ENCODE results near the gene GOLIM4. TPM values are rescaled to one million over a fixed set of nuclear protein-coding genes. Genes with fewer than 3 reads are reported as not detected.
"Not testable (repeated sequence)": the region's sequence is repeated elsewhere in the genome, so short reads cannot be mapped to it uniquely, and the experiment has no call there.

The GOLIM4 gene
- total RNA-seq, 3 donors from 2014 or later (not counting 1 experiment from before 2014, with no cell fraction given) = 13.7 to 17.9 (median 17.9) TPM

DNA sequence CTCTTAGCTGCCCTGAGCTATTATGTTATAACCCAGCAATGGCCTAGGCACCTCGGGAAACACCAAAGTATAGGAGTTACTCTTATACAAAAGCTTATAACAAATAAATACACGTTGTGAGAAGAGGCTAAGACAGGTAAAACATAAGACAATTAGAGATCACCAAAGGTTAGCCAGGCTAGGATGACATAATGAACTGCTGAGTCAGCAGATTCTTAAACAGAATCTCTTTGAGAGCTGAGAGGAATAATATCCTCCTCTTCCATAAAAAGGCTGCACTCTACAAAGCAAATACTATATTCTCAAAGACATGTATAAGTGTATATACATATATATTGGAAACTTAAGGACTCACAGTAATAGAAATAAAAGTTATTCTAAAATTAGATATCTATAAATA lies 37.2 kb downstream of the GOLIM4 start:
- Mint-ChIP-seq H3K27me3 (ENCODE audit: low read depth in 2 of 2) (no peaks in the 10 kb centered on the region), H3K36me3 (no peaks in the 10 kb centered on the region), H3K9me3 (no peaks in the 10 kb centered on the region), H3K4me1 (peaks cover 24 to 48% of the 10 kb centered on the region in 2 donors), H3K27ac (no peak overlapping the region), H3K4me3 (no peak overlapping the region)
- Histone ChIP-seq H3K9me3 (ENCODE audit: control insufficient read depth, insufficient read depth, low read length) (no peaks in the 10 kb centered on the region), H3K27me3 (ENCODE audit: control insufficient read depth, insufficient read depth, low read length) (no peaks in the 10 kb centered on the region), H3K27ac (ENCODE audit: low read length) (no peak overlapping the region), H3K4me1 (ENCODE audit: control insufficient read depth, insufficient read depth, low read length) (no peaks in the 10 kb centered on the region), H3K36me3 (ENCODE audit: control insufficient read depth, insufficient read depth, low read length) (no peaks in the 10 kb centered on the region), H3K4me3 (ENCODE audit: low read length) (no peak overlapping the region)
- intact Hi-C loops (cut with micrococcal nuclease) = no loop called here
- DNase-seq = no peak
- ATAC-seq = no peak
- TF ChIP-seq CTCF (IDR thresholded peaks at IDR 0.05) = no peak
- WGBS (ENCODE audit: insufficient coverage) = 80% methylated on average over 1 of the region's 2 CpGs

GRCh38 chr3:168056398-168057230 lies 39.1 kb downstream of the GOLIM4 start:
- ATAC-seq; H3K27me3 Mint-ChIP-seq (ENCODE audit: low read depth in 2 of 2); intact Hi-C loops (cut with micrococcal nuclease); H3K27me3 ChIP-seq (ENCODE audit: control insufficient read depth, insufficient read depth, low read length); H3K9me3 Mint-ChIP-seq; H3K36me3 ChIP-seq (ENCODE audit: control insufficient read depth, insufficient read depth, low read length); H3K4me1 ChIP-seq (ENCODE audit: control insufficient read depth, insufficient read depth, low read length); H3K4me3 ChIP-seq (ENCODE audit: low read length); H3K36me3 Mint-ChIP-seq; H3K9me3 ChIP-seq (ENCODE audit: control insufficient read depth, insufficient read depth, low read length); H3K4me3 Mint-ChIP-seq; H3K27ac ChIP-seq (ENCODE audit: low read length); DNase-seq; H3K27ac Mint-ChIP-seq: not testable (repeated sequence)
- peaks cover 17 to 42% of the 10 kb centered on the region in 2 donors for H3K4me1 Mint-ChIP-seq
- 92% methylated on average over 7 of the region's 7 CpGs for WGBS (ENCODE audit: insufficient coverage)

DNA sequence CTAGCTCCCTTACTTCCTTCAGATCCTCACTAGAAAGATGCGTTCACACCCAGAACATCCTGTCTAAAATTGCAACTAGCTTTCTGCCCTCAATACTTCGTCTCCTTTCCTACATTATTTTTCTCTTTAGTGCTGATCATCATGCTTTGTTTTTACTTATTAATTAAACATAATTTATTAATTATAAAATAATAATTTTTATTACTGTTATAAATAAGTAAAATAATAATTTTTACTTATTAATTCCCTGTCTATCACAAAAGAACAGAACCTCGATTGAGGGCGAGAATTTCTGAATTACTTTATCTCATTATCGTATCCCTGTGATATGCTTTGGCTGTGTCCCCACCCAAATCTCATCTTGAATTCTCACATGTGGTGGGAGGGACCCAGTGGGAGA lies 41.3 kb downstream of the GOLIM4 start:
- DNase-seq (no peak), ATAC-seq (no peak)
- H3K9me3 ChIP-seq (ENCODE audit: control insufficient read depth, insufficient read depth, low read length) = no peaks in the 10 kb centered on the region
- no peak for TF ChIP-seq CTCF (IDR thresholded peaks at IDR 0.05)
- intact Hi-C loops (cut with micrococcal nuclease) = no loop called here
- Mint-ChIP-seq H3K4me3 (no peak overlapping the region), H3K27ac (peak overlapping the region in 1 of 2 donors; percentile 17), H3K9me3 (no peaks in the 10 kb centered on the region), H3K27me3 (ENCODE audit: low read depth in 2 of 2) (no peaks in the 10 kb centered on the region), H3K4me1 (peaks cover 5 to 24% of the 10 kb centered on the region in 2 donors), H3K36me3 (no peaks in the 10 kb centered on the region)
- no peaks in the 10 kb centered on the region for H3K4me1 ChIP-seq (ENCODE audit: control insufficient read depth, insufficient read depth, low read length)
- WGBS (ENCODE audit: insufficient coverage) = 80% methylated on average over 3 of the region's 5 CpGs
- H3K27me3 ChIP-seq (ENCODE audit: control insufficient read depth, insufficient read depth, low read length) = no peaks in the 10 kb centered on the region
- no peak overlapping the region for H3K4me3 ChIP-seq (ENCODE audit: low read length)
- no peaks in the 10 kb centered on the region for H3K36me3 ChIP-seq (ENCODE audit: control insufficient read depth, insufficient read depth, low read length)
- no peak overlapping the region for H3K27ac ChIP-seq (ENCODE audit: low read length)

DNA sequence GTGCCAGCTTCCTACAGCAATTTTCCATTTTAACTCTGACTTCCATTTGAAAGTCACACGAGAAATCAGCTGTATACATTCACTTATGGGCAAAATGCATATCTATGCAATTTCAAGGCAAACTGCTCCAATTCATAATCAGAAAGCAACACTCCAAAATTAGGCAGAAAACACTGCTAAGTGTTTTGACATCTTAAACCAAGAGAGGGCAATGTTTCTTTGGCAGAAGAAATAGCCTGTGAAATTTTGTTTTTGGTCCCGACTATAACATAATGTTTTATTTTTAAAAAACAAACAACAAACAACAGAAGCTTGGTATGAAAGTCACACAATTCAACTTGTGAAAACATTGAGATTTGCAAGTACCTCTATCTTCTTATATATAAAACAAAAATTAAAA lies 42.6 kb downstream of the GOLIM4 start:
- WGBS (ENCODE audit: insufficient coverage) = 95% methylated on average over 1 of the region's 2 CpGs
- peaks cover 5 to 28% of the 10 kb centered on the region in 2 donors for H3K4me1 Mint-ChIP-seq
- no peaks in the 10 kb centered on the region for H3K36me3 ChIP-seq (ENCODE audit: control insufficient read depth, insufficient read depth, low read length)
- no peaks in the 10 kb centered on the region for H3K36me3 Mint-ChIP-seq
- H3K4me3 ChIP-seq (ENCODE audit: low read length) = no peak overlapping the region
- H3K27ac ChIP-seq (ENCODE audit: low read length) = no peak overlapping the region
- H3K27me3 ChIP-seq (ENCODE audit: control insufficient read depth, insufficient read depth, low read length) = no peaks in the 10 kb centered on the region
- no peaks in the 10 kb centered on the region for H3K4me1 ChIP-seq (ENCODE audit: control insufficient read depth, insufficient read depth, low read length)
- ATAC-seq = no peak
- no peaks in the 10 kb centered on the region for H3K9me3 ChIP-seq (ENCODE audit: control insufficient read depth, insufficient read depth, low read length)
- intact Hi-C loops (cut with micrococcal nuclease) = no loop called here
- no peak for TF ChIP-seq CTCF (IDR thresholded peaks at IDR 0.05)
- H3K4me3 Mint-ChIP-seq = no peak overlapping the region
- no peak for DNase-seq
- no peak overlapping the region for H3K27ac Mint-ChIP-seq
- no peaks in the 10 kb centered on the region for H3K9me3 Mint-ChIP-seq
- H3K27me3 Mint-ChIP-seq (ENCODE audit: low read depth in 2 of 2) = no peaks in the 10 kb centered on the region

Measured in natural killer cell (primary cell).